Breast epithelium (tissue), 3 donors: ENCODE results near the gene TEAD1.

Experiments
- POLR2A ChIP-seq: fragments of 450-650 bp; IDR thresholded peaks from one replicate; pipeline ENCODE4 v1.6.1; 2016; ENCODE audit warnings: antibody characterized with exemption, mild to moderate bottlenecking, moderate library complexity
- POLR2AphosphoS5 ChIP-seq, 3 donors: sonication (generic); formaldehyde crosslinking; IDR thresholded peaks; one replicate each; pipeline ENCODE4 v1.6.1; 2017; ENCODE audit warnings: antibody characterized with exemption in 3 of 3
- TF ChIP-seq, protein P1 (sequence below), 3 donors: fragments of 450-650 bp; IDR thresholded peaks; one replicate each; pipeline ENCODE4 v1.5.1; 2016 to 2017; ENCODE audit warnings: antibody characterized with exemption in 3 of 3, mild to moderate bottlenecking in 3 of 3, moderate library complexity in 3 of 3

- TF ChIP-seq, protein P1, sequence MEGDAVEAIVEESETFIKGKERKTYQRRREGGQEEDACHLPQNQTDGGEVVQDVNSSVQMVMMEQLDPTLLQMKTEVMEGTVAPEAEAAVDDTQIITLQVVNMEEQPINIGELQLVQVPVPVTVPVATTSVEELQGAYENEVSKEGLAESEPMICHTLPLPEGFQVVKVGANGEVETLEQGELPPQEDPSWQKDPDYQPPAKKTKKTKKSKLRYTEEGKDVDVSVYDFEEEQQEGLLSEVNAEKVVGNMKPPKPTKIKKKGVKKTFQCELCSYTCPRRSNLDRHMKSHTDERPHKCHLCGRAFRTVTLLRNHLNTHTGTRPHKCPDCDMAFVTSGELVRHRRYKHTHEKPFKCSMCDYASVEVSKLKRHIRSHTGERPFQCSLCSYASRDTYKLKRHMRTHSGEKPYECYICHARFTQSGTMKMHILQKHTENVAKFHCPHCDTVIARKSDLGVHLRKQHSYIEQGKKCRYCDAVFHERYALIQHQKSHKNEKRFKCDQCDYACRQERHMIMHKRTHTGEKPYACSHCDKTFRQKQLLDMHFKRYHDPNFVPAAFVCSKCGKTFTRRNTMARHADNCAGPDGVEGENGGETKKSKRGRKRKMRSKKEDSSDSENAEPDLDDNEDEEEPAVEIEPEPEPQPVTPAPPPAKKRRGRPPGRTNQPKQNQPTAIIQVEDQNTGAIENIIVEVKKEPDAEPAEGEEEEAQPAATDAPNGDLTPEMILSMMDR (IDR thresholded peaks at IDR 0.05), result no peak
- TF ChIP-seq POLR2A (no peak), POLR2AphosphoS5 (IDR thresholded peaks at IDR 0.05) (no peak)
These were observed 202.1 kb downstream of the TEAD1 start for GRCh38 chr11:12876340-12876739.
